Hepatocyte (in vitro differentiated cells): ENCODE measurements around the gene MSI2. TPM values are rescaled to one million over a fixed set of nuclear protein-coding genes. Genes with fewer than 3 reads are reported as not detected.

Experiments
- DNase-seq: peaks from one replicate; pipeline ENCODE4 v3.0.0-alpha.2; 2016; ENCODE audit warnings: low spot score
- H2AFZ ChIP-seq: fragments of 200-600 bp; sonication (generic); 2 replicates; pipeline ENCODE4 v1.6.0; 2016; ENCODE audit warnings: antibody characterized with exemption, mild to moderate bottlenecking
- H3K27ac ChIP-seq: fragments of 200-600 bp; sonication (generic); 2 replicates; pipeline ENCODE4 v1.5.1; 2016; ENCODE audit warnings: mild to moderate bottlenecking
- H3K27me3 ChIP-seq: fragments of 200-600 bp; sonication (generic); 2 replicates; pipeline ENCODE4 v1.6.1; 2016
- H3K36me3 ChIP-seq: fragments of 200-600 bp; sonication (generic); replicated peaks from 2 replicates; pipeline ENCODE4 v1.5.1; 2016; ENCODE audit warnings: low read depth; ENCODE audit not compliant: insufficient read depth
- H3K4me1 ChIP-seq: fragments of 200-600 bp; sonication (generic); 2 replicates; pipeline ENCODE4 v1.5.1; 2016; ENCODE audit warnings: mild to moderate bottlenecking, moderate library complexity; ENCODE audit not compliant: insufficient read depth
- H3K4me2 ChIP-seq: fragments of 200-600 bp; sonication (generic); 2 replicates; pipeline ENCODE4 v1.6.0; 2016
- H3K4me3 ChIP-seq: fragments of 200-600 bp; sonication (generic); 2 replicates; pipeline ENCODE4 v1.5.1; 2016; ENCODE audit warnings: mild to moderate bottlenecking
- H3K79me2 ChIP-seq: fragments of 200-600 bp; sonication (generic); 2 replicates; pipeline ENCODE4 v1.6.0; 2017; ENCODE audit warnings: mild to moderate bottlenecking
- H3K9me2 ChIP-seq: fragments of 200-600 bp; sonication (generic); replicated peaks from 2 replicates; pipeline ENCODE4 v1.6.0; 2017; ENCODE audit warnings: mild to moderate bottlenecking; ENCODE audit not compliant: insufficient read depth
- H3K9me3 ChIP-seq: fragments of 200-600 bp; sonication (generic); 2 replicates; pipeline ENCODE4 v1.5.1; 2016; ENCODE audit warnings: low read depth, mild to moderate bottlenecking
- H4K20me1 ChIP-seq: fragments of 200-600 bp; sonication (generic); 2 replicates; pipeline ENCODE4 v1.6.0; 2016; ENCODE audit warnings: mild to moderate bottlenecking; ENCODE audit not compliant: insufficient read depth, poor library complexity, severe bottlenecking
- CTCF ChIP-seq: fragments of 200-600 bp; sonication (generic); IDR thresholded peaks from 2 replicates; pipeline ENCODE4 v1.5.1; 2016; ENCODE audit warnings: antibody characterized with exemption, mild to moderate bottlenecking; ENCODE audit not compliant: poor library complexity
- EZH2 ChIP-seq: fragments of 200-600 bp; sonication (generic); IDR thresholded peaks from 2 replicates; pipeline ENCODE4 v1.6.1; 2016; ENCODE audit warnings: antibody characterized with exemption, mild to moderate bottlenecking, borderline replicate concordance
- EZH2phosphoT487 ChIP-seq: fragments of 200-600 bp; sonication (generic); IDR thresholded peaks from one replicate; pipeline ENCODE4 v1.6.1; 2018; ENCODE audit warnings: antibody characterized with exemption, mild to moderate bottlenecking, low read depth, moderate library complexity; ENCODE audit not compliant: unreplicated experiment, severe bottlenecking
- WGBS: methylation state at CpG from one replicate; pipeline ENCODE4 v1.1.6; 2016; ENCODE audit warnings: low lambda C conversion rate; ENCODE audit errors: missing lambda C conversion rate; 5-methylcytosine and 5-hydroxymethylcytosine counted together
- polyA plus RNA-seq: library from polyadenylated mRNA; unstranded; fragments of >200 nt; fragmentation: Nextera tagmentation; extraction: Ambion mirVana; gene quantifications from 2 replicates; pipeline ENCODE4 v1.2.1, GENCODE V29; 2016
- total RNA-seq: library from RNA; depleted of rRNA; stranded (reverse); fragments of >200 nt; gene quantifications from 2 replicates; pipeline ENCODE4 v1.2.3, GENCODE V29; 2014

The MSI2 gene
- total and polyA plus RNA-seq, 2 experiments from 2014 or later = 16.1 to 60.6 TPM

GRCh38 chr17:57602896-57603295 is 346.6 kb downstream of the MSI2 start:
- Histone ChIP-seq H3K79me2 (no peaks in the 10 kb centered on the region), H3K4me3 (no peak overlapping the region), H4K20me1 (no peaks in the 10 kb centered on the region), H3K4me2 (no peak overlapping the region), H2AFZ (no peak overlapping the region), H3K9me3 (no peaks in the 10 kb centered on the region), H3K36me3 (no peaks in the 10 kb centered on the region), H3K4me1 (peaks cover 9% of the 10 kb centered on the region), H3K9me2 (no peaks in the 10 kb centered on the region), H3K27ac (no peak overlapping the region), H3K27me3 (no peaks in the 10 kb centered on the region)
- WGBS = 93% methylated on average over 6 of the region's 6 CpGs
- TF ChIP-seq EZH2phosphoT487 = no peak
- TF ChIP-seq CTCF = no peak
- no peak for TF ChIP-seq EZH2
- DNase-seq = no peak

- Histone ChIP-seq H3K27ac (no peak overlapping the region), H3K36me3 (no peaks in the 10 kb centered on the region), H3K4me3 (no peak overlapping the region), H4K20me1 (no peaks in the 10 kb centered on the region), H3K9me3 (no peaks in the 10 kb centered on the region), H3K79me2 (no peaks in the 10 kb centered on the region), H3K4me1 (peaks cover 9% of the 10 kb centered on the region), H2AFZ (no peak overlapping the region), H3K4me2 (no peak overlapping the region), H3K27me3 (no peaks in the 10 kb centered on the region), H3K9me2 (no peaks in the 10 kb centered on the region)
- DNase-seq = no peak
- TF ChIP-seq CTCF = no peak
- no peak for TF ChIP-seq EZH2
- no peak for TF ChIP-seq EZH2phosphoT487
- WGBS = 82% methylated on average over 3 of the region's 3 CpGs
Observed at GRCh38 chr17:57603546-57603945, 347.2 kb downstream of the MSI2 start.

- Histone ChIP-seq H3K27me3 (no peaks in the 10 kb centered on the region), H3K36me3 (no peaks in the 10 kb centered on the region), H3K4me1 (peaks cover 14% of the 10 kb centered on the region), H3K27ac (no peak overlapping the region), H3K9me2 (no peaks in the 10 kb centered on the region), H2AFZ (no peak overlapping the region), H3K4me3 (no peak overlapping the region), H4K20me1 (no peaks in the 10 kb centered on the region), H3K79me2 (no peaks in the 10 kb centered on the region), H3K4me2 (no peak overlapping the region), H3K9me3 (no peaks in the 10 kb centered on the region)
- 90% methylated on average over 5 of the region's 5 CpGs for WGBS
- DNase-seq = no peak
- TF ChIP-seq EZH2 (no peak), EZH2phosphoT487 (no peak), CTCF (no peak)
Observed at GRCh38 chr17:57603978-57604377, 347.7 kb downstream of the MSI2 start.
